HG02623 (cell line): Measurements from ENCODE around the gene PACS1.

Source experiments
- ATAC-seq: cut with Tn5 transposase; IDR thresholded peaks from one replicate; pipeline ENCODE4 v1.9.1; 2021; ENCODE audit warnings: moderate library complexity; ENCODE audit not compliant: unreplicated experiment

PACS1 gene

DNA sequence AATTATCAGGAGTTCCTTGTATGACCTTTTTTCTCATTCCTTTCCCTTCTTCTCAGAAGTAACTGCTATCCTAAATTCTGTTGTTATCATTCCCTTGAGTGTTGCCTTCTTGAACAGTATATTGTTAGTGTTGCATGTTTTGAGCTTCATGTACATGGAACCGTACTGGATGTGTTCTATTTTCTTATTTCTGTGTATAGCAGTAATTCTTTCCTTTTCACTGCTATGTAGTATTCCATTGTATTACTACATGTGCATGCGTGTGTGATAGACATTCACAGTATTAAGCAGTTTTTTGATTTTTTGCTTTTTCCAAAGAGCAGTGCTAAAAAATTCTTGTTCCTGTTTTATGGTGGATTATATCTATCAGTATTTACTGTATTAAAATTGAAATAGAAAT lies 108.1 kb downstream of the PACS1 start:
- ATAC-seq: no peak

DNA sequence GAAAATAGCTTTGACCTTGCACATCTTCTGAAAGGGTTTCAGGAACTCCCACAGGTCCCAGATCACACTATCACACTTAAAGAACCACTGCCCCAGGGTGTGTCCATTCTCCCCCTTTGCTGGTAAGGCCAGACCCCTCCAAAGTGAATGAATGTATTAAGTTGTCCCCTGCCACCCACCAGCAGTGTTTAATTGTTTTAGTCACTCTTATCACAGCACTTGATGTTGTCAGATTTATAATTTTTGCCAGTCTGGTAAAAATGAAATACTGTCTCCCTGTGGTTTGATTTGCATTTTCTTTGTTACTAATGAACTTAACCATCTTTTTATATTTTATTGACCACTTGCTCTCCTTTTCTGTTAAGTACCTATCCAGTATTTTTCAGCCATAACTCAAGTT lies 108.8 kb downstream of the PACS1 start:
- ATAC-seq: no peak

DNA sequence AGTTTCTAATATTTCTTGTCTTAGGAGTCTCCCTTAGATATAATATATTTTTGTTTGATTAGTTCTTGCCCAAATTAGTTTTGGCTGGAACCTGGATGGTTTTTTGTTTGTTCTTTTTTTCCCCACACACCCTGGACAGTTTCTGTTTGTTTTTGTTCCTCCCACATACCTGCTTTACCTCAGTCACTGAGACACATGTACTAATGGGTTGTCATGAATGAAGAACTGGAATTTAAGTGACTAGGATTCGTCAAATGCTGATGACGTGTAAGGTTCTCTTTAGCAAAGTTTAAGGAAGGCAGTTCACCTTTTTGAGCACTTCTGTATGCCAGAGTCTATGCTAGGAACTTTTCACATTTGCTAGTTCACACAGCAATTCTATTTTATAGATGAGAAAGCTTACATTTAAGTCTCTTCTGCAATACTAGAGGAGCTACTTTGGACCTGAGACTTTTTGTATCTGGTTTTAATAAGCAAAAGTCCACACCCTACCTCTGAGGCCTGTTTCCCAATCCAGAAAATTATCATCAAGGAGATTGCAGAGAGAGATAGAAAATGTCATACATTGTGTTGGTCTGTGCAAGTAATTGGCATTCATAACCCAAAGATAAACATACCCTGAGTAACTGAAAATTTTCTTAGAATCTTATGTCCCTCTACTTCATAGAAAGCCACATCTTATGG lies 111.7 kb downstream of the PACS1 start:
- no peak for ATAC-seq

DNA sequence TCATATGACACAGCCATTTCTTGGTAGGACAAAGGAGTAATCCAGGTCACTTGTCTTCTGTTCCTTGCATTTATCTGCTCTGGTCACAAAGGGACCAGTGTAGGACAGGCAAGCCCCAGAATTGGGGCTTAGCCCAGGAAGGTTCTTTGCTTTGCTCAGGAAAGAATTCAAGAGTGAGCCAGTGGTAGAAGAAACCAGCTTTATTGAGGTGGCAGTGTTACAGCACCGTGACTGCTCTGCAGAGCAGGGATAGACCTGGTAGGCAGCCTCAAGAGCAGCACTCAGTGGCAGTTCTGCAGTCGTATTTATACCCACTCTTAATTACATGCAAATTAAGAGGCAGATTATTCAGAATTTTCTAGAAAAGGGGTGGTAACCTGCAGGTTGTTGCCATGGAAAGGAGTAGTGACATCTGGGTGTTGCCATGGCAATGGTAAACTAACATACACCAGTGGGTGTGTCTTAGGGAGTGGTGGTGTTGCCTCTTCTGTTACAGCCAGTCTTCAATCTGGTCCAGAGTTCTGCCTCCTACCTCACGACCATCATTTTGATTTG lies 113.5 kb downstream of the PACS1 start:
- ATAC-seq: no peak

DNA sequence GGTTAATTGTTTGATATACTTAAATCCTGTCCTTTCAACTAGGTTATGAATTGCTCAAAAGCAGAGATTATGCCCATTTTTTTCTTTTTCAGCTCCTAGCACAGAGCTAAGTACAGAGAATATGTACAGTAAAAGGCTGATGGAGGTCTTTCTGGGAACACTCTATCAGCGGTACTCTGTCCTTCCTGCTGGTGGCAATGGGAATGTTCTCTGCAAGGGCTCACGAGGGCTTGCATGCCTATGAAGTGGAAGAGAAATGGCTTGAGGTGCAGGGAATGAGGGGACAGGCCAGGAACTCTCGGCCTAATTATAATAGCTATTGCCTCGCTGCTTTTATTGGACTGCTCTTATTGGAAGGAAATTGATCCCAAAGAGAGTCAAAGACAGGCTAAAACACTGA lies 114.7 kb downstream of the PACS1 start:
- ATAC-seq: no peak

DNA sequence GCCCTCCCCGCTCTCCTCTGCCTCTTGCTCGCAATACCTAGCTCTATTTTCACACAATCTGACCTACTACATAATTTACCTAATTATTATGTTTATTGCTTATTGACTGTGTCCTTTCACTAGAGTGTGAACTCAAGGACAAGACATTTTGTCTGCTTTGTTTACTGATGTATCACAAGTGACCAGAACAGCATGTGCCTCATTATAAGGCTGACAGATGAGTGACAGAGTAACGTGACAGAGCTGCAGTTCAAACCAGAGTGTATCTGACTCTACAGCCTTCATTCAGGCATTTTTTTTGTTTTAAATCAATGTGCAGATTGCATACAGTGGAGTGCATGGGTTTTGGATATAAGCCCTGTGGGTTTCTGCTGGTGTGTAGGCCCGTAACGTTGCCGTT lies 116.4 kb downstream of the PACS1 start:
- ATAC-seq: no peak

DNA sequence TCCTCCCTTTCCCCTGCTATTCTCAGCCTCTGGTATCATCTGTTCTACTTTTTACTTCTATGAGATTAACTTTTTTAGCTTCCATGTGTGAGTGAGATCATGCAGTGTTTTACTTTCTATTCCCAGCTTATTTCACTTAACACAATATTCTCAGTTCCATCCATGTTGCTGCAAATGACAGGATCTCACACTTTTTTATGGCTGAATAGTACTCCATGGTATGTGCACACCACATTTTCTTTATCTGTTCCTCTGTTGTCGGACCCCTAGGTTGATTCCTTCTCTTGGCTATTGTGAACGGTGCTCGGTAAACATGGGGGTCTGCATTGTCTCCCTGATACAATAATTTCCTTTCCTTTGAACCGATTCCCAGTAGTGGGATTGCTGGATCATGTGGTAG lies 117.4 kb downstream of the PACS1 start:
- no peak for ATAC-seq

DNA sequence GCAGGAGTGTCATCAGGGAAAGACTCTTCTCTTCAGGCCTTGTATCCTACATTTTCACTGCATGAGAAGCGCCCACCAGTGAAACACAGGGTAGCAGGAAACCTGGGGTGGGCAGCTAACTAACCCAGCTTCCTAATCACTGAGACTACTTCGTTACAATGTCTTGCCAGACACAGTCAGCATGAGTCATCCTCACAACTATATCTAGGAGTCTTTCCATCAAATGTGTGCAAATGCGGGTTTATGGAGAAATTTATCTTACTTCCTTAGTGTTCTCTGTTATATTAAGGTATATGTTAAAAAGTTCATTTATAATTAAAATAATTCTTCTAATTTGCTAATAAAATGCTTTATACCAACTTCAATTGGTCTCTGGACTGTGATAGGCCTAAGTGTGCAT lies 118.5 kb downstream of the PACS1 start:
- no peak for ATAC-seq

DNA sequence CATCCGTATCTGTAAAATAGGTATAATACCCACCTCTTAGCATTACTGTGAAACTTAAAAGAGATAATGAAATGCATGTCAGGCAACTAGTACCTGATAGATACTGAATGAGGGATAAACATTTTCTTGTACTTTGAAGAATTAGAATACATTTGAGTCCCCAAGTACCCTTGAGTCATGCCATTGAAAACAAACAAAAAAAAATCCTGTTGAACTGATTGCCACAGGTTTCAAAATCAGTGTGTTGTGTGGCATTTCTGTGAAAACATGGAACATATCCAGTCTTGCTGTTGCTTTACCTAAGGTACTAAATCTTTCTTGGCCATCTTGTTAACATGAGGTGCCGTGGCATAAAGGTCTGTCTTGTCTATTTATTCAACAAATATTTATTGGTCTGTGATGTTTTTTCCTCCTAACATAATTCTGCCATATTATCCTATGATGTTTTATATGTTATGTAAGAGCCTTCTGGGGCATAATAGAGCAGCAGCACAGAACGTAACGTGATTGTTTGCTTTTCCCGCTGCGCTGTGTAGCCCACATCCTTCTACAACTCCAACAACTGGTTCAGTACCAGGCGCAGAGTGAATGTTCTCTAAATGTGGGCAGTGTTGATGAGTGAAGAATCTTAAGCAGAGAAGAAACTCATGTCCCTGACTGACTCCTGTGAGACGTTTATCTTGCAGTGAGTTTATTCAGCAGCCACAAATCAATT lies 119.1 kb downstream of the PACS1 start:
- ATAC-seq: no peak

DNA sequence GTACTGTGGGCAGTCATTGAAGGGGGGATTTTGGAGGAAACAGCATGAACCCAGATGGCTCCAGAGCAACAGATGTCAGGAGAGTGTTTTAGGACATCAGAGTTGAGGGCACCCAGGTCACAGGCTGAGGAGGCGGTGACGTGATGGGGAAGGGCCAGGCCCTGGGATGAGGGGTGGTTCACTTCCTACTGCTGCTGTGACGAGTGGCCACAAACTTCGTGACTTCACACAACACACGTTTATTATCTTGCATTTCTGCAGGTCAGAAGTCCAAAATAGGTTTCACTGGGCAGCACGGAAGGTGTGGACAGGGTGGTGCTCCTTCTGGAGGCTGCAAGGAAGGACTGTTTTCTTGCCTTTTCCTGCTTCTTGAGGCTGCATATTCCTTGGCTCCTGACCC lies 120.7 kb downstream of the PACS1 start:
- no peak for ATAC-seq

DNA sequence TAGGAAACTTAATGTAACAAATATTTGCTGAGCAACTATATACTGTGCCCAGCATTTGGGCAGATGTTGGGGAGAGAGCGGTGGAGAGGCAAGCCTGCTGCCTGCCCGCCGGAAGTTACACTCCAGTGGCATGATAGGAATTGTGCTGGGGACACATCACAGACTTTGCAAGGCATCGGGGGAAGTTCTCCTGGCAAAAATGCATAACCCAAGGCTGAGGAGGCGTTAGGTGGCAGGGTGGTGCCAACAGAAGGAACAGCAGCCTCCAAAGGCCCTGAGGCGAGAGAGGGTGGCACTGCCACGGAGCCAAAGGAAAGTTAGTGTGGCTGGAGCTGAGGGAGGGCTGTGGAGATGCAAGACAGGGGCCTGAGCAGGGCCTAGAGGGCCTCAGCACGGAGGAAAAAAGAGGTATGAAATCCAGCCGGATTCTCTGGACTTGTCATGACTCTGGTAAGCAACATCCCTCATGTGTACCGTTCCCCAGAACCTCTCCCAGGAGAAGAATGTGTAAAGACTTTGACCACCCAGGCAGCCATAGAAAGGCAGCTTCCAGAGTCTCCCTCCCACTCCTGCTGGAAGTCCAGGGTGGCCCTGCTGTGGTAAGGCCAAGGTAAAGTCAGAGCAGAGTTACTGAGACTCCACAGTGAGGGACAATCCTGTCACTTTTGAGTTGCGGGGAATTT lies 122.2 kb downstream of the PACS1 start:
- ATAC-seq: no peak

DNA sequence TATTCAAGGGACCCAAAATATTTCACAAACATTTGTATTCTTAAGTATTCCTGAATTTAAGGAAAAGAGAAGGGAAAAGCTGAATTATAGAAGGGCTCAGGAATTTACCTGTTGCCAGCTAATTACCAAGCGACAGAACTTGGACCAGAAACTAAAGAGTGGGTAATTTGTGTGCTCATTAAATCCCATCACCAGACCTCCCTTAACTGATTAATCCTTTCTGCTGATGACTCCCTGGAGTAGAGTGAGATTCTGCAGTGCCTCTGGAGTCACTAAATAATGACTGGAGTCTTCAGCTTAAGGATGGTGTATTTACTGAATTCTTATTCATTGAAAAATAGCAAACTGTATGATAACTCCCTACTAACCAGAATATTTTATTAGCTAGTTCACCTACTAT lies 124.3 kb downstream of the PACS1 start:
- ATAC-seq: no peak

DNA sequence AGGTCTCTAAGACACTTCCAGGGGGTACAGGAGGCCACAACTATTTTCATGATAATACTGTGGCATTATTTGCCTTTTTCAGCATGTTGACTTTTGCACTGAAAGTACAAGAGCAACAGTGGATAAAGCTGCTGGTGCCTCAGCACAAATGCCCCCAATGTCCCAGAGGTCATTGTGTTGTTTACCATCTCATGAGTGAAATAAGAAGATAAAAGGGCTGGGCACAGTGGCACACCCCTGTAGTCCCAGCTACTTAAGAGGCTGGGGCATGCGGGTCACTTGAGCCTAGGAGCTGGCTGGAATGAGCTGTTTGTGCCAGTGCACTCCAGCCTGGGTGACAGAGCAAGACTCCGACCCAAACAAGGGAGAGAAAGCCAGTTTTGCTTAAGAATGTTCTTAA lies 125.8 kb downstream of the PACS1 start:
- ATAC-seq: no peak

DNA sequence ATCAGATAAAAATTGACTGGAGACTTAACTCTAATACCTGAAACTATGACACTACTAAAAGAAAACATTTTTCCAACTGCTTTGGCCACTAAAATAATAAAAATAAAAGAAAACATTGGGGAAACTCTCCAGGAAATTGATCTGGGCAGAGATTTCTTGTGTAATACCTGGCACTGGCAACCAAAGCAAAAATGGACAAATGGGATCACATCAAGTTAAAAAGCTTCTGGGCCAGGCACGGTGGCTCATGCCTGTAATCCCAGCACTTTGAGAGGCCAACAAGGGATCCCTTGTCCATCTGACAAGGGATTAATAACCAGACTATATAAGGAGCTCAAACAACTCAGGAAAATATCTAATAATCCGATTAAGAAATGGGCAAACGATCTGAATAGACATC lies 133.8 kb downstream of the PACS1 start:
- no peak for ATAC-seq

DNA sequence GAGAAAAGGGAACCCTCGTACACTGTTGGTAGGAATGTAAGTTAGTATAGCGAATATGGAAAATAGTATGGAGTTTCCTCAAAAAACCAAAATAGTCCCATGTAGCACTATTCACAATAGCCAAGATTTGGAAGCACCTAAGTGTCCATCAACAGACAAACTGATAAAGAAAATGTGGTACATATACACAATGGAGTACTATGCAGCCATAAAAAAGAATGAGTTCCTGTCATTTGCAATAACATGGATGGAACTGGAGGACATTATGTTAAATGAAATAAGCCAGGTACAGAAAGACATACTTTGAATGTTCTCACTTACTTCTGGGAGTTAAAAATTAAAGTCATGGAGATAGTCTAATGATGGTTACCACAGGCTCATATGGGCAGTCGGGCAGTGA lies 134.3 kb downstream of the PACS1 start:
- ATAC-seq: no peak

DNA sequence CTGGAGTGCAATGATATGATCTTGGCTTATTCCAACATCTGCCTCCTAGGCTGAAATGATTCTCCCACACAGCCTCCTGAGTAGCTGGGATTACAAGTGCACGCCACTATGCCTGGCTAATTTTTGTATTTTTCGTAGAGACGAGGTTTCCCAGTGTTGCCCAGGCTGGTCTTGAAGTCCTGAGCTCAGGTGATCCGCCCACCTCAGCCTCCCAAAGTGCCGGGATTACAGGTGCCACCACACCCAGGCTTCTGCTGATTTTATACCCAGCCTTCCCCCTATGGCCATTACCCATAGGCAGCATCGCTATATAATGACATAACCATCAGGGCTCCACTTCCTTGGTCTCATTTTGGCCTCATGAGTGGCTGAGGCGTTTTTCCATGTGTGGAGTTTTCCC lies 137.7 kb downstream of the PACS1 start:
- no peak for ATAC-seq

DNA sequence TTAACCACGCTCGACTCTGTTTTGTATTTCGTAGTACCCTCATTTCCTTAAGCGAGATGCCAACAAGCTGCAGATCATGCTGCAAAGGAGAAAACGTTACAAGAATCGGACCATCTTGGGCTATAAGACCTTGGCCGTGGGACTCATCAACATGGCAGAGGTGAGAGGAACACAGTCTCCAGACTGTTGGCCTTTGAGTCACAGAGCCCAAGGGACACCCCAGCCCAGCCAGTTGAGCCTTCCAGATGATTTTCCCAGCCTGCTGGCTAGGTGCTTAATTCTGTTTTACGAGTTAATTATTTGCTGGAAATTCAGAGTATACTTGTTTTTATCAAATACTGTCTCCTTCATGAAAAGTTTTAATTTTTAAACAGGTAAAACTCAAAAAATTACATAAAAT lies 141.0 kb downstream of the PACS1 start:
- ATAC-seq: no peak

DNA sequence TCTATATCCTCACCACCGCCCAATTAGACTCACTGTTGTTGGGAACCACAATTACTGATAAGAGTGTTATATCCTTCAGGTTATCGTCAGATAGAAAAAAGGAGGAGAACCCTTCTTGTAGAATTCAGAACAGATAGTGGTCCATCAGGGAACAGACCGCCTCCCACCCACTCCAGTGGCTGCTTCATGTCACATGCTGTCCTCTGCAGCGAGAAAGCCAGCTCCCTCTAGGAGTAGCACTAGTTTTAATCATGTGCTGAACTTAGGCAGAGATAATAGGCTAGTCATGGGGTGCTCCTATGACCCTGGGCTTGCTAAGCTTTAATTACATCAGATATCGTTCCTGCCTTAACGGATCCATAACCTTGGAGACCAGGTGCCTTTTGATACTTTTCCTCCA lies 146.8 kb downstream of the PACS1 start:
- ATAC-seq: no peak

DNA sequence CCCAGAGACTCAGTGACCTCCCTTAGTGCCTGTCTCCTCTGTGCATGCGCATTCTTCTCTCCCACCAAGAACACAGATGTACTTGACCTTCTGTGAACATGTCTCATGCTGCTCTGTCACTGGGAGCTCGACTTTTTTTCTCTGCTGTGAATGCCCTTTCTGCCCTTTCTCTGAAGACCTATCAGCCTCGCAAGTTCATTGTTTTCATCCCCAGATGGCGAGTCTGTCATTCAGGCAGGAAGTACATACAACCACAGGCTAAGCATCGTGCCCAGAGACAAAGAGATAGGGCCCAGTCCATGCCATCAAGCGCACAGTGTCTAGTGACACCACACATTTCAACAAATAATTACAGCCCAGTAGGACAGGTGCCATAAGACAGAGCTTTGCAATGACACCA lies 148.0 kb downstream of the PACS1 start:
- no peak for ATAC-seq

DNA sequence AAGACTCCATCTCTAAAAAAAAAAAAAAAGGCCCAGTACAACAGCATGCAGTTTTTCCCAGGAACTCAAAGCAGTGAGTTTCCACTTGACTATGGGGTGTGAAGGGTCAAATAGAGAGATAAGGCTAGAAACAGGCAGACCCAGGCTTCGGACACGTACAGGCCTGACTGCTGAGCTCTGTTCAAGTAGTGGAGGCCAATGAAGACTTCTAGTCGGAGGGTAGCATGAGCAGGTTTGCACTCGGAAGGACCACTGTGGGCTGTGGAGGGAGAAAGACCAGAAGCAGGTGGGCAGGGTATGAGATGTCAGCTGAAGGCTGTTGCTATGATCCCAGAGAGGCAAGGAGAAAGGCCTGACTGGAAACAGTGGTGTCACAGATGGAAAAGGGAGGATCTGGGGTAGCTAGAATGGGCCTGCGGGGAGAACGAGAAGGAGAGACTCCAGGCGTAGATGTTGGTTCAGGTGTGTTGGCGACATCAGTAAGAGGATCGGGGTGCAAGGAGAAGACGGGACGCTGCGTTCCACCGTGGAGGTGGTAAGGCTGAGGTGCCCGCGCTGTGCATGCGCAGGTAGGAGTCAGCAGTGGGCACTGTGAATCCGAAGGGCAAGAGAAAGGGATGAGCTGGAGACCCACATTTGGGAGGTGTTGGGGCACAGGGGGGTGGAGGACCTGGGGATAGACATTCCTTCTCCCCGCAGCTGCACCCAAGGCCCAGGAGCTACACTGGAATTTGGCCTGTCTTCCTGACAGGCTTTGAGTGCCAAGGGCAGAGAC lies 149.0 kb downstream of the PACS1 start:
- no peak for ATAC-seq

DNA sequence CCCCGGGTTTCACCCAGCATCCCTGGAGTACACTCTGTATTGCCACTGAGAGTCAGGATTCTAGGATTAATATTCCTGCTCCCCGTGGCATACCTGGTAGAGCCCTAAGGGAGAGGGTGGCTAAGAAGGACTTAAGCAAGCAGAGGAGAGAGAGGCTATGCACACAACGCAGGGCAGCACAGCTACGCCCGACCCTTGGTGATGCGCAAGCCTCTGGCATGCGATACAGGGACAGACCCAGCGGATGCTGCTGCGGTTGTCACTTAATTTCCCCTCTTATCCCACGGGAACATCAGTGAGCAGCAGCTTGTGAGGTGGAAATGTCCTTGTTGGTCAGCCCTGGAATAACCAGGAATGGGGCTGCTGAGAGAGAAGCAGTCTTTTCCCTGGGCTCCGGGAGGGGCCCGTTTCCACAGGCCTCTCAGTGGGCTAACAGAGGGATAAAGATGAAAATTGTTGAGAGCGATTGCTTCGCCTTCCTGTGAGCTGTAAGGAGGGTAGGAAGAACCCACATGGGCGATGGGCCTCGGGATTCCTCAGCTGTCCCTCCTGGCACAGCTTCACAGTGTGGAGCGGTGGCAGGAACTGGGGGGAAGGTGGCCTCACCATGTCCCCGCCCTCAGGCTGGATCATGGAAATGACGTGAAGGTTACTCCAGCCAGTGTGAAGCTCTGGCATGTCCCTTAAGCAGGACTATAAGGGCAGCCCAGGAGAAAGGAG lies 149.9 kb downstream of the PACS1 start:
- no peak for ATAC-seq
